Smooth muscle cell (in vitro differentiated cells): Measurements from ENCODE around the gene CNPY3. TPM values are rescaled to one million over a fixed set of nuclear protein-coding genes. Genes with fewer than 3 reads are reported as not detected.

Experiments used
- DNase-seq: peaks from one replicate; lab custom pipeline; 2025; ENCODE audit not compliant: unreplicated experiment; lab: John Stamatoyannopoulos, UW
- H2AFZ ChIP-seq: fragments of 200-600 bp; sonication (generic); 2 replicates; pipeline ENCODE4 v1.6.0; 2016; ENCODE audit warnings: antibody characterized with exemption, low read depth, mild to moderate bottlenecking
- H3F3A ChIP-seq: fragments of 200-600 bp; sonication (generic); 2 replicates; pipeline ENCODE4 v1.6.0; 2017; ENCODE audit warnings: antibody characterized with exemption, low read depth
- H3K27ac ChIP-seq: fragments of 200-600 bp; sonication (generic); 2 replicates; pipeline ENCODE4 v1.5.1; 2016; ENCODE audit warnings: low read depth, mild to moderate bottlenecking
- H3K27me3 ChIP-seq: fragments of 200-600 bp; sonication (generic); 2 replicates; pipeline ENCODE4 v1.6.1; 2016; ENCODE audit warnings: low read depth, mild to moderate bottlenecking
- H3K36me3 ChIP-seq: fragments of 200-600 bp; sonication (generic); 2 replicates; pipeline ENCODE4 v1.5.1; 2016; ENCODE audit warnings: low read depth
- H3K4me1 ChIP-seq: fragments of 200-600 bp; sonication (generic); 2 replicates; pipeline ENCODE4 v1.5.1; 2016; ENCODE audit warnings: low read depth
- H3K4me2 ChIP-seq: fragments of 200-600 bp; sonication (generic); 2 replicates; pipeline ENCODE4 v1.6.0; 2016; ENCODE audit warnings: mild to moderate bottlenecking
- H3K4me3 ChIP-seq: fragments of 200-600 bp; sonication (generic); 2 replicates; pipeline ENCODE4 v1.5.1; 2016; ENCODE audit warnings: mild to moderate bottlenecking
- H3K79me2 ChIP-seq: fragments of 200-600 bp; sonication (generic); 2 replicates; pipeline ENCODE4 v1.6.0; 2016; ENCODE audit warnings: low read depth, mild to moderate bottlenecking
- H3K9ac ChIP-seq: fragments of 200-600 bp; sonication (generic); 2 replicates; pipeline ENCODE4 v1.6.0; 2016; ENCODE audit warnings: low read depth
- H3K9me3 ChIP-seq: fragments of 200-600 bp; sonication (generic); replicated peaks from 2 replicates; pipeline ENCODE4 v1.5.1; 2016; ENCODE audit warnings: low read depth
- H4K20me1 ChIP-seq: fragments of 200-600 bp; sonication (generic); 2 replicates; pipeline ENCODE4 v1.6.0; 2016; ENCODE audit warnings: low read depth
- WGBS: methylation state at CpG from one replicate; pipeline ENCODE4 v1.1.7; 2016; ENCODE audit warnings: low lambda C conversion rate; 5-methylcytosine and 5-hydroxymethylcytosine counted together
- polyA plus RNA-seq: library from polyadenylated mRNA; unstranded; fragments of >200 nt; fragmentation: Nextera tagmentation; extraction: Ambion mirVana; gene quantifications from 2 replicates; pipeline ENCODE4 v1.2.1, GENCODE V29; 2016
- total RNA-seq: library from RNA; depleted of rRNA; stranded (reverse); fragments of >200 nt; gene quantifications from 2 replicates; pipeline ENCODE4 v1.2.3, GENCODE V29; 2014
- TF ChIP-seq, protein P1 (sequence below): fragments of 200-600 bp; sonication (generic); IDR thresholded peaks from 2 replicates; pipeline ENCODE4 v1.5.1; 2017; ENCODE audit warnings: borderline replicate concordance, mild to moderate bottlenecking, antibody characterized with exemption; ENCODE audit not compliant: insufficient read depth, poor library complexity, severe bottlenecking

Gene CNPY3
- total and polyA plus RNA-seq, 2 experiments from 2014 or later: 20.5 to 51.4 TPM

DNA sequence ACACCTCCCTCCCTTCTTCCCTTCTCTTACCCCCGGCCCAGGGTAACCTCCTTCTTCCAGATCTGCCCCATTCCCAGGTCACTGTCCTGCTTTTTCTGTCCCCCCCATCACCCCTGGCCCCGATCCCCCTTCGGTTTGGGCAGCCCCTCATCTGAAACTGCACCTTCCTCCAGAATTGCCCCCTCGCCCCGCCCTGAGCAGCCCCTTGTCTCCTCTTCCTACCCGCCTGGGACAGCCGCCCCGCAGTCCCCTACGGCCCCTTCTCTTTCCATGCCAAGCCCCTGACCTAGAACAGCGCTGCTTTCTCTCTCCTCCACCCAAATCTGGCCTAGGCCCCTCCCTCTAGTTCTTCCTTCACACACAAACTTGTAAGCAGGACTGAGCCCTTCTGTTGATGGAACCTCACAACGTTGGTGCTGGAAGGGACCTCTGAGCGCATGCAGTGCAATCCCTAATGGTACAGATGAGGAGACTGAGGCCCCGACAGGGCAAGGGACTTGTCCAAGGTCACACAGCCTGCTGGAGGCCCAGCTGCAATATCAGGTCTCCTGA, 55.7 kb downstream of the CNPY3 start:
- H3K27ac ChIP-seq: no peak overlapping the region
- WGBS: 27% methylated on average over 7 of the region's 13 CpGs

DNA sequence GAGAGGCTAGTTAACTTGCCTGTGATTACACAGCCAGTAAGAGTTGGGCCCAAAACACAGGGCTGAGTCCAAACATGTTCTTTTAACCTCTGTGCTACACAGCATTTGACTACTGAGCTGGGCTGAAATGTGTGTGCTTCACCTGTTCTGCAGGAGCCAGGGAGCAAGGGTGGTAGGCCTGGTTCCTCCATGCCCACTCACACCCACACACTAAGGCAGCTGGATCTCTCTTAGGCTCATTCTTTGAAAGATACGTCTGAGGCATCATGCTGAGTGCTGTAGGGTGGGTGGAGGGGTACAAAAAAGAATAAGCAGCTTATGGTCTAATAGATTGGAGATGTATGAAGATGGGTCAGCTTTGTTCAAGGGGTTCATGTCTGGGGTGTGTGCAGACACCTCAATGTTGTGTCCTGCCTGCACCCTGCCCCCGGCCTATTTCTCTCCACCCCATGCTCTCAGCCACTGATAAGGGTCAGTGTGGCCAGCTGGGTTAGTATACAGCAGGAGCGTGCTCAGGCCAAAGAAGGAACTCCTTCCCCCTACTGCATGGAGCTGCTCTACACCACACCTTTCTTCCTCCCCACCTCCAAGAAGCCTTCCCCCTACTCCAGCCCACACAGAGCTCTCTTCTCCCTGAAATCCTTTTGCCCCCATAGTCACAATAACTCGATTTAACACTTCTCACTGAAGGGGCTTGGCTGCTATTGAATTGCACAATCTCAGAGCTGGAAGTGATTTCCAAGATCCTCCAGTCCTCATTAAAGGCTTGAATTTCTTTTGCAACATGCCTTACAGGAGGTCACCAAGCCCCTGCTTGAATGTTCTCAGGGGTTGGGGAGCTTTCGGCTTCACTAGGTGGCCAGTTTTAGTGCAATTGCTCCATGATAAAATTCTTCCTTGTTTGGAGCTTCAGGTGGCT, 58.5 kb downstream of the CNPY3 start:
- Histone ChIP-seq H4K20me1 (peaks cover 52% of the 10 kb centered on the region), H3K4me2 (no peak overlapping the region), H3F3A (no peaks in the 10 kb centered on the region), H3K4me3 (no peak overlapping the region), H3K4me1 (peaks cover 10% of the 10 kb centered on the region), H2AFZ (no peak overlapping the region), H3K9ac (no peak overlapping the region), H3K27me3 (no peaks in the 10 kb centered on the region), H3K27ac (no peak overlapping the region), H3K79me2 (peaks cover 27% of the 10 kb centered on the region), H3K36me3 (no peaks in the 10 kb centered on the region), H3K9me3 (no peaks in the 10 kb centered on the region)
- WGBS: 86% methylated on average over 5 of the region's 5 CpGs
- TF ChIP-seq, protein P1, sequence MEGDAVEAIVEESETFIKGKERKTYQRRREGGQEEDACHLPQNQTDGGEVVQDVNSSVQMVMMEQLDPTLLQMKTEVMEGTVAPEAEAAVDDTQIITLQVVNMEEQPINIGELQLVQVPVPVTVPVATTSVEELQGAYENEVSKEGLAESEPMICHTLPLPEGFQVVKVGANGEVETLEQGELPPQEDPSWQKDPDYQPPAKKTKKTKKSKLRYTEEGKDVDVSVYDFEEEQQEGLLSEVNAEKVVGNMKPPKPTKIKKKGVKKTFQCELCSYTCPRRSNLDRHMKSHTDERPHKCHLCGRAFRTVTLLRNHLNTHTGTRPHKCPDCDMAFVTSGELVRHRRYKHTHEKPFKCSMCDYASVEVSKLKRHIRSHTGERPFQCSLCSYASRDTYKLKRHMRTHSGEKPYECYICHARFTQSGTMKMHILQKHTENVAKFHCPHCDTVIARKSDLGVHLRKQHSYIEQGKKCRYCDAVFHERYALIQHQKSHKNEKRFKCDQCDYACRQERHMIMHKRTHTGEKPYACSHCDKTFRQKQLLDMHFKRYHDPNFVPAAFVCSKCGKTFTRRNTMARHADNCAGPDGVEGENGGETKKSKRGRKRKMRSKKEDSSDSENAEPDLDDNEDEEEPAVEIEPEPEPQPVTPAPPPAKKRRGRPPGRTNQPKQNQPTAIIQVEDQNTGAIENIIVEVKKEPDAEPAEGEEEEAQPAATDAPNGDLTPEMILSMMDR: no peak
- DNase-seq: no peak

More for the DNA sequence above, 55.7 kb downstream of the CNPY3 start:
- peak overlapping the region; percentile 79 for H3K9ac ChIP-seq
- no peak for DNase-seq
- peaks cover 27% of the 10 kb centered on the region for H3K79me2 ChIP-seq
- peaks cover 39% of the 10 kb centered on the region for H4K20me1 ChIP-seq
- H3K4me3 ChIP-seq: peak overlapping the region; percentile 73
- H3K36me3 ChIP-seq: no peaks in the 10 kb centered on the region
- no peaks in the 10 kb centered on the region for H3K27me3 ChIP-seq
- peaks cover 2% of the 10 kb centered on the region for H3F3A ChIP-seq
- peak overlapping the region; percentile 44 for H2AFZ ChIP-seq
- peak overlapping the region; percentile 89 for H3K4me2 ChIP-seq
- TF ChIP-seq, protein P1: no peak
- H3K4me1 ChIP-seq: peaks cover 10% of the 10 kb centered on the region
- no peaks in the 10 kb centered on the region for H3K9me3 ChIP-seq

DNA sequence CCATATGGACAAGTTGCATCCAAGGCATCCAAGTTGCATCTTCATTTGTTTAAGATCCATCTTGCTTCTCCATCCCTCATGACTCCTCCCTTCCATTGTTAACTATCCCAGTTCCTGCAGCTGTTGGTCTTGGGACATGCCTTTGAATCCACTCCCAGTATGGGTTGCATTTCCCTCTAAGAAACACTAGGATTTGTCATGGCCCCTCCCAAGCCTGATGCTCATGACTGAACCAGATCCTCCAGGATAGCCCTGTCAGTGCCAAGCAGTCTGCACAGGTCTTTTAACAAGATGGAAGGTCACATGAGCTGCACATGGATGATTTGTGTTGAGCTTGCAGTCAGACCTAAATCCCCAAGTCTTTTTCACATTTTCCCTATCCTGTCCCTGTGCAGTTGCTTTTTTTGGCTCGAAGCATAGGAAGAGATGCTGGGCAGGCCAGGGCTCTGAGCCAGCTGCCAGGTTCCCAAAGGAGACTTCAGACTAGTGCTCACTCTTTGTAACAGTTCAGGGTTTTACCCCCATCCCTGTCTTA, 59.3 kb downstream of the CNPY3 start:
- no peak for DNase-seq
- Histone ChIP-seq H3K79me2 (peaks cover 27% of the 10 kb centered on the region), H2AFZ (no peak overlapping the region), H3K9me3 (no peaks in the 10 kb centered on the region), H3K4me1 (peaks cover 10% of the 10 kb centered on the region), H3K36me3 (no peaks in the 10 kb centered on the region), H3K9ac (no peak overlapping the region), H3K4me3 (no peak overlapping the region), H3K4me2 (no peak overlapping the region), H4K20me1 (peaks cover 56% of the 10 kb centered on the region), H3K27me3 (no peaks in the 10 kb centered on the region), H3K27ac (no peak overlapping the region), H3F3A (no peaks in the 10 kb centered on the region)
- WGBS: 100% methylated on average over 1 of the region's 1 CpG
- TF ChIP-seq, protein P1: no peak

Other genes starting within 250 kb of the CNPY3 start
- gene PRPH2, start 206.9 kb upstream of the CNPY3 start, total RNA-seq: not detected in 2 replicates
- gene PRPH2, start 206.9 kb upstream of the CNPY3 start, polyA plus RNA-seq: 0.07 TPM in 1 of 2 replicates, not detected in the other
- gene TBCC, start 183.4 kb upstream of the CNPY3 start, total RNA-seq: 30.1 and 31.5 TPM in 2 replicates
- 31.8 and 41.5 TPM in 2 replicates for gene TBCC, start 183.4 kb upstream of the CNPY3 start, polyA plus RNA-seq
- 7.2 and 7.9 TPM in 2 replicates for gene BICRAL, start 147.4 kb upstream of the CNPY3 start, total RNA-seq
- gene BICRAL, start 147.4 kb upstream of the CNPY3 start, polyA plus RNA-seq: 1.4 and 2.7 TPM in 2 replicates
- 64.0 and 75.4 TPM in 2 replicates for gene RPL7L1, start 49.9 kb upstream of the CNPY3 start, total RNA-seq
- gene RPL7L1, start 49.9 kb upstream of the CNPY3 start, polyA plus RNA-seq: 51.7 and 57.6 TPM in 2 replicates
- not detected in 2 replicates for gene PTCRA, start 13.4 kb upstream of the CNPY3 start, total RNA-seq
- not detected in 2 replicates for gene PTCRA, start 13.4 kb upstream of the CNPY3 start, polyA plus RNA-seq
- not detected in 2 replicates for gene GNMT, start 31.3 kb downstream of the CNPY3 start, total RNA-seq
- gene GNMT, start 31.3 kb downstream of the CNPY3 start, polyA plus RNA-seq: 0.17 TPM in 1 of 2 replicates, not detected in the other
- gene PEX6, start 49.7 kb downstream of the CNPY3 start, total RNA-seq: 9.7 and 11.3 TPM in 2 replicates
- 23.4 and 24.6 TPM in 2 replicates for gene PEX6, start 49.7 kb downstream of the CNPY3 start, polyA plus RNA-seq
- gene PPP2R5D, start 55.1 kb downstream of the CNPY3 start, total RNA-seq: 33.4 and 51.3 TPM in 2 replicates
- 44.1 and 46.4 TPM in 2 replicates for gene PPP2R5D, start 55.1 kb downstream of the CNPY3 start, polyA plus RNA-seq
- 71.3 and 86.7 TPM in 2 replicates for gene MEA1, start 84.5 kb downstream of the CNPY3 start, total RNA-seq
- 154 and 161 TPM in 2 replicates for gene MEA1, start 84.5 kb downstream of the CNPY3 start, polyA plus RNA-seq
- gene KLHDC3, start 84.8 kb downstream of the CNPY3 start, total RNA-seq: 51.5 and 61.8 TPM in 2 replicates
- gene KLHDC3, start 84.8 kb downstream of the CNPY3 start, polyA plus RNA-seq: 102 and 113 TPM in 2 replicates
- gene RRP36, start 92.1 kb downstream of the CNPY3 start, total RNA-seq: 56.4 and 64.8 TPM in 2 replicates
- 71.9 and 72.7 TPM in 2 replicates for gene RRP36, start 92.1 kb downstream of the CNPY3 start, polyA plus RNA-seq
- 36.9 and 51.4 TPM in 2 replicates for gene CUL7, start 124.4 kb downstream of the CNPY3 start, total RNA-seq
- 48.7 and 49.6 TPM in 2 replicates for gene CUL7, start 124.4 kb downstream of the CNPY3 start, polyA plus RNA-seq
- 16.4 and 24.0 TPM in 2 replicates for gene MRPL2, start 130.0 kb downstream of the CNPY3 start, total RNA-seq
- gene MRPL2, start 130.0 kb downstream of the CNPY3 start, polyA plus RNA-seq: 112 and 125 TPM in 2 replicates
- 13.2 and 20.0 TPM in 2 replicates for gene KLC4, start 130.2 kb downstream of the CNPY3 start, total RNA-seq
- gene KLC4, start 130.2 kb downstream of the CNPY3 start, polyA plus RNA-seq: 25.3 and 25.7 TPM in 2 replicates
- 376 and 417 TPM in 2 replicates for gene PTK7, start 146.8 kb downstream of the CNPY3 start, total RNA-seq
- 596 and 598 TPM in 2 replicates for gene PTK7, start 146.8 kb downstream of the CNPY3 start, polyA plus RNA-seq
- gene SRF, start 241.8 kb downstream of the CNPY3 start, total RNA-seq: 20.6 and 22.9 TPM in 2 replicates
- gene SRF, start 241.8 kb downstream of the CNPY3 start, polyA plus RNA-seq: 6.8 and 9.3 TPM in 2 replicates